ENCODE results near the gene KPTN.

KPTN gene

DNA sequence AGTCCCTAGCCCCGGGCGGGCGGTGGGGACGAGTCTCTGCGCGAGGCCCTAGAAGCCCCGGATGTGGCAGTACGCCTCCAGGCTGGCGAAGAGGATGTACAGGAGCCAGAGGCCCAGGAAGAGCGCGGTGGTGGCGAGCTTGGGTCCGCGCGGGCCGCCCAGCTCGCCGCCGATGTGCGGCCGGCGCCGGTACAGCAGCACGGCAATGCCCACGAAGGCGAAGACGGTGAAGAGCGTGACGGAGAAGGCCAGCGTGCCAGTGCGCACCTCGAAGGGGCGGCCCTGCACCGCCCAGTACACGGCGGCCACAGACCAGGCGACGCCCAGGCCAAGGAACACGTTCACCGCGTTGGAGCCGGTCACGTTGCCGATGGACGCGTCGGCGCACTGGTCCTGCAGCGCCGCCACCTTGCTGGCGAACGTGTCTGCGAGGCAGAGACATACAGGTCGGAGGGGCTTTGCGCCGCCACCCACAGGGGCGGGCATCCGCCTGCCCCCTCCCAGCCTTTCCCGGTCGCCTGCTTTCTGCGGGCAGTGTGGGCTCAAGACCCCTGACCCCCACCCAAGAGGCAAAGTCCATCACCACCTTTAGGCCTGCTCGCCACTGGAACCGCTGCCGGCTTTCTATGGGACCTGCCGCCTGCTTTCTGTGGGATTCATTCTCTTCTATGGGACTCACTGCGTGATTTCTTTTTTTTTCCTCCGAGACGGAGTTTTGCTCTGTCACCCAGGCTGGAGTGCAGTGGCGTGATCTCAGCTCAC is 53.8 kb downstream of the KPTN start:
- DNase-seq, result no peak

DNA sequence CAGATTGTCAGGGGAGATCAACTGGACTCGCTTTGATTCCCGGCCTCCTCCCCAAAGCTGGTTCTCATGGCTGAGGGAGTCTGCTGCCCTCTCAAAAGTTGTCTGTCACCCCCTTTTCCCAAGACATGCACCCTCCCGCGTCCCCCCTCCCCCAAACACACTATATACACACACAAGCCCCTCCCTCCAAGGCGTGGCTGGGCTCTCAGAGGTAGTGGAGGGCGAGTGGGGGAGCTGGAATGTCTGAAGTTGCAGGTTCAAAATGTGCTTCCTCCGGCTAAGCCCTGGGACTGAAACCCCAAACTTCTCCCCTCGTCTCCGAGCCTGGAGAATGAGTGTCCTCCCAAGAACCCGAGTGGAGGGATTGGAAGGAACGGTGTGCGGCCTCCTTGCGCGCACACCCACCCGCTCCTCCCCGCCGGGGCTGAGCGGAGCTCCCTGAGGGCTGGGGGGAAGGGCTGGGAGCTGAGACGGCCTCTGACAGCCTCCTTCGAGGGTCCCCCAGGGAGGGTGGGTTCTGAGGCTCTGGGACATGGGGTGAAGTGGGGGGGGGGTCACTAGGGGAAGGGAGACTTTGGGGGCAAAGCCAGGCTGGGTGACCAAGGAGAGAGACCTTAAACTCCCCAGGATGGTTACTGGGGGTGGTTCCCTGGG is 54.8 kb downstream of the KPTN start:
- no peak for DNase-seq

DNA sequence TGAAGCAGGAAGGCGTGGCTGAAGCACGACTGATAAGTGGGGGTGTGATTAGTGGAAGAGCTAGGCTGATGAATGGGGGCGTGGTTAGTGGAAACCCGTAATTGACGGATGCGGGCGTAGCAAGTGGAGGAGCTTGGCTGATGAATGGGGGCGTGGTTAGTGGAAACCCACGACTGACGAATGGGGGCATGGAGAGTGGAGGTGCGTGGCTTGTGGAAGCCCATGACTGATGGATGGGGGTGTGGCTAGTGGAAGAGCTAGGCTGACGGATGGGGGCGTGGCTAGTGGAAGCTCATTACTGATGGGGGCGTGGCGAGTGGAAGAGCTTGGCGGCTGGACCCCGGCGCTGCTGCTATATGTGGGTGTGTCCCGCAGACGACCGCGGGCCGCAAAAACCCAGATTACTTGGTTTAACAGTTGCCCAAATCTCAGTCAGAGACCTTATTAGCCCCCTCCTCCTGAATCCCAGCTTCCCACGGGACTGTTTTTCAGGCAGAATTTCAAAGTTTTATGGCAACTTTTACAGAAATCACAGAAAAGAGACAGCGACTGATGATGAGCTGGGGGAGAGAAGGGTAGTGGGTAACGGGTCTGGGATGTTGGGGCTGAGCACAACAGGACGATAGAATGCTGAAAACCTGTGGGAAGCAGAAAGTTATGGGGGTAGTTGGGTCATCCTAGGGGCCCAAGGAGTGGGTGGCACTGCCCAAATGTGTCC is 55.7 kb downstream of the KPTN start:
- DNase-seq, result peak; percentile 67

GRCh38 chr19:47427241-47428176 is 56.5 kb downstream of the KPTN start:
- peak; percentile 52 for DNase-seq
